Measurements from ENCODE around the gene COL20A1.

COL20A1 gene

DNA sequence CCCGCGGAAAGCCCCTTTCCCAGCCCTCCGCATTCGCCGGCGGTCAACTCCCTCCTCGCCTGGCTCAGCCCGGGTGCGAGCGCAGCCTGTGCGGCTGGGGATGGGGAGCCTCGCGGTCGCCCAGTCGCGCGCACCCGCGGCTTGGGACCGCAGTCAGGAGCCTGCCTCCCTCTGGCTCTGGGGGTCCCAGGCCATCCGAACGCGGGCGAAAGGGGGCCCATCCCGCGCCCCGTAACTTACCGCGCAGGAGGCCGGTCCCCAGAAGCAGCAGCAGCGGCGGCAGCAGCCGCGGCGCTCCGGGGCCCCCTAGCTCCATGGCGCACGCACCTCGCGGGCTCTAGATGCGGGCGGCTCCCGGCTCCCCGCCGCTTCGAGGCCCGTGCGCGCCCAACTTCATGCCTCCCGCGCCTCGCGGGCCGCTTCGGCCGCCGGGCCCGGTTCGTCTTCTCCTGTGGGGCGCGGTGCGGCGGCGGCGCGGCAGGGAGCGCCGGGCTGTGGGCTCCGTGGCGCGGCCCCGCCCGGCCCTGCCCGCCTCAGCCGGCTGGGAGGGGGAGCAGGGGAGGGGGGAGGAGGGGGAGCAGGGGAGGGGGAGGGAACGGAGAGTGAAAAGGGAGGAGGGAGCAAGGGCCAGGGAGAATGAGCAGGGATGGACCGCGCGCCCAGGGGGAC lies 68.0 kb downstream of the COL20A1 start, which contains the start of gene CHRNA4:
CHRNA4 (minus strand) TSS at position 500 of the 669 bp plus-strand sequence; CDS start at position 316, 184 bp downstream.
- DNase-seq (ENCODE audit: low read depth in 4 of 4, low spot score in 1 of 4): no peak

DNA sequence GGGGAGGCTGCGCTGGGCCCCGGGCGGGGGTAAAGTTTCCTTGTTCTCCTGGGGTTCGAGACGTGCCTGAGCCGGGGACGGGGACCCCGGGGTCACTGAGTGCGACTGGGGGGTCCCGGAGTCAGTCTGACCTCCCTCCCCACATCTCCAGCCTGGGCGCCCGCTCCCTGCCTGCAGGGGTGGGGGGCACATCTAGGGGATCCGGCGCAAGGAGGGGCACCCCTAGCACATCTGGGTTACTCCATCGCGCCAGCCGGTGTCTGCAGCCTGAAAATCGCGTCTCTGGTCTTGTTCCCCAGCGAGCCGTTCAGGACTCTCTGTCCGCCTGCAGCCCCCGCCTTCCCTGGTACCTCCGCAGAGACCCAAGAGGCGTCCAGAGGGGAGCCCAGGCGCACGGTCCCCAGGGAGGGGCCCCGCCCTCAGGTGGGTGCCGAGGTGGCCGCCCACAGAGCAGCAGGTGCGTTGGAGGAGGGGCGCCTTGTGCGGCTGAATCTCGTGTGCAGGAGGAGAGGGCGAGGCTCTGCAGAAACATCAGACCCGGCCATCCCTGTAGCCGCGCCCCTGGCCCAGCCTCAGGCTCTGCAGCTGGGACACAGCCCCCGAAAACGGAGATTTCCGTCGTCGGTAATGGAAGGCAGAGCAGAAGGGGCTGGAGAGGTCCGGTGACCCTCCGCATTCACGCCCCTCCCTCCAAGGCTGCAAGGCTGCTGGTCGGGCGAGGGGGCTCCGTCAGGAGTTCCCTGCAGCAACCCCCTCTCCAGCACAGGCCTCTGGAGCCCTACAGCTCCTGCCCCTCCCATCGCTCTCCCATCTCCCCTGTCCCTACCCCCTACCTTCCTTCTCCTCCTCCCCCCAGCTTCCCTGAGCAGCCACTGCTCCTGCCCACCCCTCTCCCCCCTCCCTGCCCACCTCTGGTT lies 68.8 kb downstream of the COL20A1 start:
- no peak for DNase-seq (ENCODE audit: low read depth in 4 of 4, low spot score in 1 of 4)

DNA sequence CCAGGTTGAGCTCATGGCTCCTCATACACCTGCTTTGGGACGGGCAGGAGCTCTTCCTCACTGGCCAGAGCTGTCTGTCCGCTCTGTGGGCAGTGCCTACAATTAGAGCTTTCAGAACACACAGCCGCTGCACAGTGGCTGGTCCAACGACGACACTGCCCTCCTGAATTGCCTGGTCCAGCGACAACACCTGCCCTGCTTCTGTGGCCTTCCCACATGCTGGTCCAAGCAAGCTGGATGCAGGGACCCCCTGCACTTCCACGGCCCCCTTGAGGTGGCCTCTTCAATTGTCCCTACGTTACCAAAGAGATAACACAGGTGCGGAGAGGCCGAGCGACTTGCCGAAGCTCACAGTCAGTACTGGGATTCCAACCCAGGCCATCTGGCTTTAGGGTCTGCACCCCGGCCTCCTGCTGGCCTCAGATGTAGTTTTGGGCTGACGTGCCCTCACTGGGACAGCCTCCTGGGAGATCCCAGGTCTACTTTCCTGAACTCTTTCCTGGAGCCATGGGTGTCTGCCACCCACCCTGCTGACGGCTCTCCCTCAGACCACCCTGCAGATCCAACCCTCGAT lies 69.5 kb downstream of the COL20A1 start:
- no peak for DNase-seq (ENCODE audit: low read depth in 4 of 4, low spot score in 1 of 4)

GRCh38 chr20:63363013-63363957 lies 70.3 kb downstream of the COL20A1 start:
- no peak for DNase-seq (ENCODE audit: low read depth in 4 of 4, low spot score in 1 of 4)

GRCh38 chr20:63363981-63364561 lies 71.1 kb downstream of the COL20A1 start:
- no peak for DNase-seq (ENCODE audit: low read depth in 4 of 4, low spot score in 1 of 4)

GRCh38 chr20:63364801-63365585 lies 72.0 kb downstream of the COL20A1 start:
- no peak for DNase-seq (ENCODE audit: low read depth in 4 of 4, low spot score in 1 of 4)

- DNase-seq (ENCODE audit: low read depth in 4 of 4, low spot score in 1 of 4): no peak
These were observed 72.8 kb downstream of the COL20A1 start for GRCh38 chr20:63365601-63366389.

- no peak for DNase-seq (ENCODE audit: low read depth in 4 of 4, low spot score in 1 of 4)
These were observed 73.7 kb downstream of the COL20A1 start for GRCh38 chr20:63366390-63367365.

DNA sequence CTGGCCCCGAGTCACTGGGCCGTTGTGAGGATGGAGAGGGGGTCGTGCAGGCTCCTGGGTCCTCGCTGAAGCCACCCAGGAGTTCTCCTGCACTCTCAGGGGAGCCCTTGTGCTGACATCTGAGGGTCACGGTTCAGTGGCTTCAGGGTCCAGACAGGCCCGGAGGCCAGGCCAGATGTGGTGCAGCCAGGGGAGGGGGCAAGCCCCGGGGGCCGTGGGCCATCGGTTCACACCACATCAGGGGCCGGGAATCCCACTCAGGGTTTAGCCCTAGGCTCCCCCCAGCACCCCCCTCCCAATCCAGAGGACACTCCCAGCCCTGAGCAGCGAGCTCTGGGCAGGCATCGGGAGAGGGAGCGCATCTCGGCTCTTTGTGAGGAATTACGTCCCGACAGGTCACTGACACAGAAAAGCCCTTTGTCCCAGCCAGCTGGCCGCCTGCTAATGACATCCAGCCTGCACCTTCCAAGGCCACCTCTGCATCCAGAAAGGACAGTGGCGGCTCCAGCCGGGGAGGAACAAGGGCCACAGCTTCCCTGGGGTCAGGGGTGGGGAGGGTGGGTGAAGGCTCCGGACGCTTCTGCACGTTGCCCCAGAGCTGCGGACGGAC lies 74.6 kb downstream of the COL20A1 start:
- no peak for DNase-seq (ENCODE audit: low read depth in 4 of 4, low spot score in 1 of 4)

GRCh38 chr20:63368151-63368550 lies 75.2 kb downstream of the COL20A1 start:
- no peak for DNase-seq (ENCODE audit: low read depth in 4 of 4, low spot score in 1 of 4)

DNA sequence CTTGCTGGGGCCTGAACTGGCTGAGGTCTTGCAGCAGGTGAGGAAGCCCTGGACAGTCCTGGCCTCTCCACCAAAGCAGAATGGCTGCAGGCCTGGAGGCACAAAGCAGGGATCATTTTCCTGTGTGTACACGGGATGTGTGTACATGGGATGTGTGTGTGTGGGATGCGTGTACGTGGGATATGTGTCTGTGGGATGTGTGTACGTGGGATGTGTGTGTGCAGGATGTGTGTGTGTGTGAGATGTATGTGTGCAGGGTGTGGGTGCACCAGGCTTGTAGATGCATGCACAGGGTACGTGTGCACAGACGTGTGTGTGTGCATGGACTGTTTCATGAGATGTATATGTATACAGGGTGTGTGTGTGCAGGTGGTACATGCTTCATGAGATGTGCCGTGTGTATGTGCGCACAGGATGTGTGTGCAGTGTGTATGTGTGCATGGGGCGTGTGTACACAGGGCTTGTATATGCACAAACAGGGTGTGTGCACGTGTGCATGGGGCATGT lies 76.1 kb downstream of the COL20A1 start:
- DNase-seq (ENCODE audit: low read depth in 4 of 4, low spot score in 1 of 4): no peak

DNA sequence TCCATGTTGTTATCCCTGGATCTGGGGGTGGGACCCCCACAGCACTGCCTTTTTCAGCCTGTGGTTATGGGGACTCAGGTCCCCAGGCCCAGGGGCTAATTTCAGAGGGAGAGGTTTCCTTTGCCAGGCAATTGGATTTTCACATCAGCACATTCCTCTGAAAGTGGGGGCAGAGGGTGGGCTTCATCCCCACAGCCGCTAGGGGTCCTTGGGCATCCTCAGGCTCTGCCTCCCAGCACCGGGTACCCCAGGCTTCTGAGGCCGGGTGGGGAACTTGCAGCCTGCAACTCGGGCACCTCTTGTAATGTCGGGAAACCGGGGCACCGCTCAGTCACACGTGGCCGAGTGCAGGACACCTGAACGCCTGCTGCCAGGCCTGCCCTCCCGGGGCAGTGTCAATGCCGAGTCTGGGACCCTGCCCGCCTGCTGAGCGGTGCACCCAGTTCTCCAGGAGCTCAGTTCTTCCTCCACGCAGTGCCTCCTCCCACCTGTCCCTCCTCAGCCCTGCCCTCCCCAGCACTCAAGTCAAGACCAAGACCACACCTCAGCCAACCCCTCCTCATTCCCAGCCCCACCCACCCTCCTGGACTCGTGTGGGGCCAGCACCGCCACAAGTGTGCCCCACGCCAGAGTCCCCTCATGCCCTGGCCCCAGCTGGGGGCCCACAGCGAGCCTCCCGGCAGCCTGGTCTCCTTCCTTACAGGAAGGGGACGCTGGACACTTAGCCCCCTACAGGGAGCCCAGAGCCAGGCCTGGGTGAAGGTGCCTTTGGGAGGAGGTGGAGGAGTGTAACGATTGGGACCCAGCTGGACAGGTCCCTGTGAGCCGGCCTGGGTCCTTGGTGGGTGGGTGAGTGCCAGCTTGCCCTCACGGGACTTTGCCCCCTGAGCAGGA lies 77.0 kb downstream of the COL20A1 start:
- no peak for DNase-seq (ENCODE audit: low read depth in 4 of 4, low spot score in 1 of 4)

DNA sequence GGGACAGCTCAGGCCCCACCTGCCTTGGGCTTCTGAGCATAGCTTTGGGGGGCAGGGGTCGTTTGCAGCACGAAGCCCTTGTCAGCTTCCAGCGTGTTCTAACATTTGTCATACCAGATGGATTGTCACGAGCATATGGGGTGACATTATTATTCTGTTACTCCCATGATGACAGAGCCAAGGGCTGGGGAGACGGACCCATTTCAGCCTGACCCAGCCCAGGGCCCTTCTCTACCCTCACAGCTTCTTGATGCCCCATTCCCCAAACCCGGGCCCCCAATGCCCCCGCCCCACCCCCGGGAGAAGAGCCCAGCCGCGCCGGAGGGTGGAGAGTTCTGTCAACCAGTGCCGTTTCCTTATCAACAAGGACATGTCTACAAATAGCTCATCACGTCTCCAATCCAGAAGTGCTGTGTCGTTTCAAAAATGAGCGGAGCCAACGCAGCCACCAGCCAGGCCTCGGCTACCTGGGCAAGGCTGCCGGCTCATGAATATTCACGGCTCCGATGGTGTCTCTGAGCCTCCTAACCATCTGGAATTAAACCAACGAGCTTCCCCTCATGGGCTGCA lies 77.7 kb downstream of the COL20A1 start:
- no peak for DNase-seq (ENCODE audit: low read depth in 4 of 4, low spot score in 1 of 4)

GRCh38 chr20:63371291-63371865 lies 78.4 kb downstream of the COL20A1 start:
- no peak for DNase-seq (ENCODE audit: low read depth in 4 of 4, low spot score in 1 of 4)
